HL-60 (cell line): ENCODE measurements around the gene TXNRD2.

ENCODE experiments used
- DNase-seq, 2 experiments: peaks; one replicate each; pipeline ENCODE4 v3.0.0-alpha.2; 2010 to 2020; ENCODE audit warnings: low read depth in 1 of 2, low spot score in 1 of 2
- H3K27ac ChIP-seq: fragments of 250-450 bp; sonication (Bioruptor Pico); replicated peaks from 2 replicates; pipeline ENCODE4 v1.5.1; 2020; ENCODE audit warnings: mild to moderate bottlenecking, moderate library complexity
- H3K27me3 ChIP-seq: fragments of 250-450 bp; sonication (Bioruptor Pico); 2 replicates; pipeline ENCODE4 v1.5.1; 2021; ENCODE audit warnings: mild to moderate bottlenecking, moderate library complexity; ENCODE audit not compliant: insufficient read depth, poor library complexity, severe bottlenecking
- H3K4me3 ChIP-seq: replicated peaks from 2 replicates; pipeline ENCODE4 v1.5.1; 2011; ENCODE audit warnings: mild to moderate bottlenecking, control low read depth, low read length; ENCODE audit not compliant: insufficient read depth
- CTCF ChIP-seq: IDR thresholded peaks from one replicate; pipeline ENCODE4 v1.5.1; 2011; ENCODE audit warnings: low read length, control low read depth, inconsistent platforms; ENCODE audit not compliant: insufficient read depth
- GABPA ChIP-seq: IDR thresholded peaks from 2 replicates; pipeline ENCODE4 v1.6.1; 2012; ENCODE audit warnings: low read depth
- POLR2AphosphoS5 ChIP-seq: IDR thresholded peaks from 2 replicates; pipeline ENCODE4 v1.6.1; 2012; ENCODE audit warnings: low read depth
- SPI1 ChIP-seq: IDR thresholded peaks from 2 replicates; pipeline ENCODE4 v1.6.1; 2012; ENCODE audit warnings: low read depth, mild to moderate bottlenecking, borderline replicate concordance
- TF ChIP-seq, protein P1 (sequence below): IDR thresholded peaks from 2 replicates; pipeline ENCODE4 v1.6.1; 2012; ENCODE audit warnings: low read depth; ENCODE audit not compliant: insufficient replicate concordance

Gene TXNRD2

DNA sequence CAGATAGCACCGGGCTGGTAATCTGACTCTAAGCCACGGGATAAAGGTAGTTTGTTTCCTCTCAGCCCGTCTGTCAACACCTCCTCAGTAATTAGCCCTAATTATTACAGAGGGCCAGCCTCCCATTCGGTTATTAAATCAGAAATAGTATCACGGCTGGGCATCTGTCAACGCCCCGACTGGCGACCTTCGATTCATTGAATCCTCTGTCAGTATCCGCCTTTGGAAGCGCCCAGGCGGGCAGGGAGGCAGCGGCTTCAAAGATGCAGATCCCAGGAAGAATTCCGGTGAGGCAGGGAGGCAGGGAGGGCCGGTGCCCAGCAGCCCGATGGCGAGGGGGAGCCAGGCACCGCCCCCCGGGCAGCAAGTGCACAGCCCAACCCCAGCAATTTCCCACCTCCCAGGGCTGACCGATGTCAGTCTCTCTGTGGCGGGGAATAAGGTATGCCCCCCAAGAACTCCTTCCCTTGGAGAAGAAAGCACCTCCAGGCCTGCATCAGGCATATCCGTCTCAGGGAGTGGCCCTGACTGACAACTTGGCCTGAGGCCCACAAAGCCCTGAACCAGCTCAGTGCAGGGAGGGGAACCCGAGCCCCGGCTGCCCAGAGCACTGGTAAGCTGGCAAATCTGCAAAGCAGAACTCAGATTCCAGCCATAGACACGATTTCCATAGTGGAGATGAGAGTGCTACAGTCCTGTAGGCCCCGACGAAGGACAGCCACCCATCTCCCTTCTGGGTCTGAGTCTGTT lies 98.3 kb downstream of the TXNRD2 start:
- Histone ChIP-seq H3K4me3 (no peak overlapping the region), H3K27ac (no peak overlapping the region), H3K27me3 (no peaks in the 10 kb centered on the region)
- TF ChIP-seq GABPA: no peak
- TF ChIP-seq CTCF: no peak
- TF ChIP-seq, protein P1, sequence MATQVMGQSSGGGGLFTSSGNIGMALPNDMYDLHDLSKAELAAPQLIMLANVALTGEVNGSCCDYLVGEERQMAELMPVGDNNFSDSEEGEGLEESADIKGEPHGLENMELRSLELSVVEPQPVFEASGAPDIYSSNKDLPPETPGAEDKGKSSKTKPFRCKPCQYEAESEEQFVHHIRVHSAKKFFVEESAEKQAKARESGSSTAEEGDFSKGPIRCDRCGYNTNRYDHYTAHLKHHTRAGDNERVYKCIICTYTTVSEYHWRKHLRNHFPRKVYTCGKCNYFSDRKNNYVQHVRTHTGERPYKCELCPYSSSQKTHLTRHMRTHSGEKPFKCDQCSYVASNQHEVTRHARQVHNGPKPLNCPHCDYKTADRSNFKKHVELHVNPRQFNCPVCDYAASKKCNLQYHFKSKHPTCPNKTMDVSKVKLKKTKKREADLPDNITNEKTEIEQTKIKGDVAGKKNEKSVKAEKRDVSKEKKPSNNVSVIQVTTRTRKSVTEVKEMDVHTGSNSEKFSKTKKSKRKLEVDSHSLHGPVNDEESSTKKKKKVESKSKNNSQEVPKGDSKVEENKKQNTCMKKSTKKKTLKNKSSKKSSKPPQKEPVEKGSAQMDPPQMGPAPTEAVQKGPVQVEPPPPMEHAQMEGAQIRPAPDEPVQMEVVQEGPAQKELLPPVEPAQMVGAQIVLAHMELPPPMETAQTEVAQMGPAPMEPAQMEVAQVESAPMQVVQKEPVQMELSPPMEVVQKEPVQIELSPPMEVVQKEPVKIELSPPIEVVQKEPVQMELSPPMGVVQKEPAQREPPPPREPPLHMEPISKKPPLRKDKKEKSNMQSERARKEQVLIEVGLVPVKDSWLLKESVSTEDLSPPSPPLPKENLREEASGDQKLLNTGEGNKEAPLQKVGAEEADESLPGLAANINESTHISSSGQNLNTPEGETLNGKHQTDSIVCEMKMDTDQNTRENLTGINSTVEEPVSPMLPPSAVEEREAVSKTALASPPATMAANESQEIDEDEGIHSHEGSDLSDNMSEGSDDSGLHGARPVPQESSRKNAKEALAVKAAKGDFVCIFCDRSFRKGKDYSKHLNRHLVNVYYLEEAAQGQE: no peak
- no peak for TF ChIP-seq SPI1
- no peak for TF ChIP-seq POLR2AphosphoS5
- DNase-seq: no peak

- no peak overlapping the region for H3K27ac ChIP-seq
- TF ChIP-seq POLR2AphosphoS5 (no peak), CTCF (no peak), SPI1 (no peak), GABPA (no peak)
- TF ChIP-seq, protein P1: no peak
- no peaks in the 10 kb centered on the region for H3K27me3 ChIP-seq
Observed at GRCh38 chr22:19842393-19843106, 99.1 kb downstream of the TXNRD2 start.

DNA sequence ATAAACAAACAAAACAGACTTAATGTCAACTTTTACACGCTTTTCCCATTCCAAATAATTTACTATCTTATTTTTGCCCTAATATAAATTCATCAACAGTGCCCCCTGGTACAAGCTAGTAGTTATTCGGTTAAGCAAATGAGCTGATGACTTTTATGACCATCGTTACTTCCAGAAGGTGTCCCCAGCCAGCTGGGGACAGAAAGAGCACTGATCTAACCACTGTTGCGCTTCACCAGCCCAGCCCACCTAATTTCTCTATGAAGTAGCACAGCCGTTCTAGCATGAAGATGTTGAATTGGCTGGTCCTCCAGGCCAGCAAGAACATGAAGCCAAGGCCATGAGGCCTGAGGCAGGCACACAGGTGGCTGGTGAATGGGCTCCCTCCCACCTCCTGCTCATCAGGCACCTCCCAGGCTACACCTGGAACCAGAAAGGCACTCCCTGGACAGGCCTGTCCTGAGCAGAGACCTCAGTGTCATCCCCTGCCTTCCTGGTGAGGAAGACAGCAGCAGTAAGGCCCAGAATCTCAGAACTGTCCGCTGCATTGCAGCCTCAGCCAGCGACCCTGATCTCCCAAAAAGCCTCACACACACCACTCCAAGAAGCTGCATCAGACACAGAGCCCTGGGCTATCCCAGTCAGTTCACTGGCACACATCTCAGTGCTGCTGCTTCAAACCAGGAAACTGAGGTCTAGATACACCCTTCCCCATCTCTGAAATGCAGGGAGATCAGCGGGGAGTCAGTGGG lies 99.8 kb downstream of the TXNRD2 start:
- TF ChIP-seq SPI1 (no peak), GABPA (no peak), POLR2AphosphoS5 (no peak), CTCF (no peak)
- TF ChIP-seq, protein P1: no peak

More at GRCh38 chr22:19842393-19843106, 99.1 kb downstream of the TXNRD2 start:
- no peak overlapping the region for H3K4me3 ChIP-seq
- no peak for DNase-seq

More for the DNA sequence above, 99.8 kb downstream of the TXNRD2 start:
- Histone ChIP-seq H3K27ac (no peak overlapping the region), H3K4me3 (no peak overlapping the region), H3K27me3 (no peaks in the 10 kb centered on the region)
- no peak for DNase-seq
